CD4-positive, alpha-beta T cell (primary cell): ENCODE results near the gene LEFTY2. TPM values are rescaled to one million over a fixed set of nuclear protein-coding genes. Genes with fewer than 3 reads are reported as not detected.

Source experiments
- ATAC-seq: fragments of 200-7000 bp; cut with Tn5 transposase; one replicate; pipeline ENCODE4 v1.10.0; 2022; ENCODE audit warnings: mild to moderate bottlenecking; ENCODE audit not compliant: poor library complexity
- CTCF ChIA-PET: fragments of 350-600 bp; sonication (Branson Sonifier 250); formaldehyde crosslinking; loops from one replicate; lab custom pipeline; 2021; ENCODE audit warnings: antibody characterized with exemption, inconsistent platforms; lab: Charles Lee
- POLR2A ChIA-PET: fragments of 350-600 bp; sonication (Branson Sonifier 250); formaldehyde crosslinking; loops from one replicate; lab custom pipeline; 2021; ENCODE audit warnings: antibody characterized with exemption, inconsistent platforms; lab: Charles Lee
- DNase-seq, 14 experiments: peaks; one replicate each; pipeline ENCODE4 v3.0.0-alpha.2; 2013 to 2020; ENCODE audit warnings: mixed read lengths in 2 of 14
- H3K27ac ChIP-seq, 2 donors: one replicate each; pipeline versions ENCODE4 v1.5.1 to v1.7.0; 2013; ENCODE audit warnings: low read length in 2 of 2, low read depth in 1 of 2, mild to moderate bottlenecking in 1 of 2
- H3K27me3 ChIP-seq, 2 experiments: 1 replicate in 1 of 2; 2 replicates in 1 of 2; pipeline versions ENCODE4 v1.6.1 to v1.7.0; 2013; ENCODE audit warnings: low read length in 2 of 2, control low read depth in 1 of 2, mild to moderate bottlenecking in 1 of 2, moderate library complexity in 1 of 2; ENCODE audit not compliant: insufficient read depth in 2 of 2, control insufficient read depth in 1 of 2
- H3K36me3 ChIP-seq: one replicate; pipeline ENCODE4 v1.6.1; 2013; ENCODE audit warnings: low read length, control low read depth; ENCODE audit not compliant: insufficient read depth
- H3K4me1 ChIP-seq: one replicate; pipeline ENCODE4 v1.6.1; 2013; ENCODE audit warnings: low read length, control low read depth; ENCODE audit not compliant: insufficient read depth
- H3K4me3 ChIP-seq: one replicate; pipeline ENCODE4 v1.5.1; 2013; ENCODE audit warnings: mild to moderate bottlenecking, low read length, moderate library complexity
- H3K9me3 ChIP-seq, 2 experiments: 1 replicate in 1 of 2; 2 replicates in 1 of 2; pipeline versions ENCODE4 v1.6.1 to v1.7.0; 2013; ENCODE audit warnings: low read length in 2 of 2, mild to moderate bottlenecking in 2 of 2, control low read depth in 1 of 2, moderate library complexity in 1 of 2; ENCODE audit not compliant: control insufficient read depth in 1 of 2, insufficient read depth in 1 of 2
- H3K27ac Mint-ChIP-seq: one replicate; pipeline ENCODE4 v1.8.0; 2020; ENCODE audit warnings: mixed read lengths
- H3K27me3 Mint-ChIP-seq: one replicate; pipeline ENCODE4 v1.8.0; 2021; ENCODE audit warnings: mixed read lengths
- H3K36me3 Mint-ChIP-seq: one replicate; pipeline ENCODE4 v1.8.0; 2021; ENCODE audit warnings: low read depth, mixed read lengths
- H3K4me1 Mint-ChIP-seq: one replicate; pipeline ENCODE4 v1.8.0; 2021; ENCODE audit warnings: low read depth, mixed read lengths
- H3K4me3 Mint-ChIP-seq: one replicate; pipeline ENCODE4 v1.8.0; 2020; ENCODE audit warnings: mild to moderate bottlenecking, mixed read lengths
- H3K9me3 Mint-ChIP-seq: one replicate; pipeline ENCODE4 v1.8.0; 2020; ENCODE audit warnings: mixed read lengths
- CTCF ChIP-seq: fragments of 200-600 bp; IDR thresholded peaks from one replicate; pipeline ENCODE4 v1.8.0; 2022; ENCODE audit warnings: antibody characterized with exemption, mild to moderate bottlenecking
- intact Hi-C, 2 experiments: fragments of 100-400 bp; cut with DNase I in 1 of 2; cut with micrococcal nuclease in 1 of 2; formaldehyde crosslinking; loops; one replicate each; pipeline versions ENCODE4 v1.15.1 to v1.9.0; 2023 to 2025; cut with DNase I, micrococcal nuclease
- total RNA-seq, 174 experiments: library from RNA in 2 of 174; stranded (reverse) in 2 of 174; gene quantifications; one replicate each; pipeline ENCODE4 v1.2.3 and lab custom pipeline; 2021 to 2026

Gene LEFTY2
- total RNA-seq, 2 experiments from 2014 or later, result not detected

GRCh38 chr1:225891229-225891972, 49.6 kb downstream of the LEFTY2 start:
- no peaks in the 10 kb centered on the region for H3K27me3 ChIP-seq
- peaks cover 41% of the 10 kb centered on the region for H3K4me1 ChIP-seq
- no peak overlapping the region for H3K4me3 ChIP-seq
- H3K27me3 Mint-ChIP-seq, result no peaks in the 10 kb centered on the region
- H3K4me1 Mint-ChIP-seq, result peaks cover 35% of the 10 kb centered on the region
- ChIA-PET CTCF (no interaction called here), POLR2A (interaction anchor here (0.7 to 13.8 kb wide), 2 partner anchors 12 to 32 kb away, joined by 4 to 427 read pairs; partner anchors contain the start of genes PYCR2 and TMEM63A)
- no peaks in the 10 kb centered on the region for H3K9me3 Mint-ChIP-seq
- no peak for TF ChIP-seq CTCF
- H3K27ac ChIP-seq, result no peak overlapping the region
- no peak overlapping the region for H3K27ac Mint-ChIP-seq
- no peak overlapping the region for H3K4me3 Mint-ChIP-seq
- H3K36me3 ChIP-seq, result no peaks in the 10 kb centered on the region
- H3K9me3 ChIP-seq, result no peaks in the 10 kb centered on the region
- DNase-seq, result no peak
- H3K36me3 Mint-ChIP-seq, result no peaks in the 10 kb centered on the region
- ATAC-seq, result no peak
- intact Hi-C loops, result loop anchor here in 1 of 2 experiments (10.0 kb wide), 1 partner anchor 117 kb away; the partner anchor contains the start of gene SRP9

GRCh38 chr1:225890346-225891228, 50.4 kb downstream of the LEFTY2 start:
- Mint-ChIP-seq H3K27ac (no peak overlapping the region), H3K36me3 (no peaks in the 10 kb centered on the region), H3K9me3 (no peaks in the 10 kb centered on the region), H3K27me3 (no peaks in the 10 kb centered on the region), H3K4me1 (peaks cover 26% of the 10 kb centered on the region), H3K4me3 (peak overlapping the region; percentile 20)
- Histone ChIP-seq H3K9me3 (no peaks in the 10 kb centered on the region), H3K27ac (no peak overlapping the region), H3K36me3 (no peaks in the 10 kb centered on the region), H3K4me3 (no peak overlapping the region), H3K4me1 (peaks cover 33% of the 10 kb centered on the region), H3K27me3 (no peaks in the 10 kb centered on the region)
- intact Hi-C loops, result loop anchor here in 1 of 2 experiments (10.0 kb wide), 1 partner anchor 116 kb away; the partner anchor contains the start of gene SRP9
- POLR2A ChIA-PET, result interaction anchor here (1.1 to 13.8 kb wide), 4 partner anchors 7 to 102 kb away, joined by 3 to 427 read pairs (median 10); partner anchors contain the start of genes PYCR2 and TMEM63A
- DNase-seq (no peak), ATAC-seq (no peak)
- CTCF ChIA-PET, result no interaction called here
- TF ChIP-seq CTCF, result no peak

- ChIA-PET CTCF (no interaction called here), POLR2A (interaction anchor here (1.1 to 13.8 kb wide), 5 partner anchors 8 to 101 kb away, joined by 3 to 427 read pairs (median 3); partner anchors contain the start of genes PYCR2 and TMEM63A)
- DNase-seq, result no peak
- Histone ChIP-seq H3K9me3 (no peaks in the 10 kb centered on the region), H3K4me1 (peaks cover 26% of the 10 kb centered on the region), H3K27ac (no peak overlapping the region), H3K4me3 (no peak overlapping the region), H3K36me3 (no peaks in the 10 kb centered on the region), H3K27me3 (no peaks in the 10 kb centered on the region)
- Mint-ChIP-seq H3K27ac (no peak overlapping the region), H3K36me3 (no peaks in the 10 kb centered on the region), H3K9me3 (no peaks in the 10 kb centered on the region), H3K4me3 (no peak overlapping the region), H3K4me1 (peaks cover 26% of the 10 kb centered on the region), H3K27me3 (no peaks in the 10 kb centered on the region)
- TF ChIP-seq CTCF, result no peak
- no peak for ATAC-seq
- intact Hi-C loops, result loop anchor here (10.0 kb wide), 2 partner anchors 115 to 175 kb away; partner anchors contain the start of genes H3-3A (in 1 of the 2) and SRP9 (in 1 of the 2)
Measured at GRCh38 chr1:225889743-225890142, 51.3 kb downstream of the LEFTY2 start.
